Prostate gland (tissue), 2 donors: ENCODE measurements around the gene SLC36A2. TPM values are rescaled to one million over a fixed set of nuclear protein-coding genes. Genes with fewer than 3 reads are reported as not detected.

Source experiments
- DNase-seq: peaks from one replicate; pipeline ENCODE4 v3.0.0-alpha.2; 2019; ENCODE audit warnings: low spot score
- H3K27ac ChIP-seq, 2 donors: fragments of 200-600 bp; sonication (generic); 2 replicates each; pipeline ENCODE4 v1.5.1; 2017 to 2019
- H3K27me3 ChIP-seq: fragments of 200-600 bp; sonication (generic); replicated peaks from 2 replicates; pipeline ENCODE4 v1.5.1; 2019; ENCODE audit not compliant: insufficient read depth
- H3K36me3 ChIP-seq, 2 donors: fragments of 200-600 bp; sonication (generic); 1 replicate in 1 of 2; 2 replicates in 1 of 2; pipeline versions ENCODE4 v1.5.1 to v1.8.1; 2017 to 2019
- H3K4me1 ChIP-seq: fragments of 200-600 bp; sonication (generic); replicated peaks from 2 replicates; pipeline ENCODE4 v1.5.1; 2019
- H3K4me3 ChIP-seq, 2 donors: fragments of 200-600 bp; sonication (generic); 2 replicates each; pipeline ENCODE4 v1.5.1; 2017 to 2019
- H3K9me3 ChIP-seq: fragments of 200-600 bp; sonication (generic); 2 replicates; pipeline ENCODE4 v1.5.1; 2017
- CTCF ChIP-seq, 4 experiments: fragments of 200-600 bp in 2 of 4; fragments of 450-650 bp in 2 of 4; sonication (generic) in 2 of 4; IDR thresholded peaks; 1 replicate in 3 of 4; 2 replicates in 1 of 4; pipeline ENCODE4 v1.5.1; 2016 to 2019; ENCODE audit warnings: antibody characterized with exemption in 4 of 4, mild to moderate bottlenecking in 2 of 4, moderate library complexity in 2 of 4
- POLR2A ChIP-seq: fragments of 450-650 bp; IDR thresholded peaks from one replicate; pipeline ENCODE4 v1.6.1; 2016; ENCODE audit warnings: antibody characterized with exemption, mild to moderate bottlenecking
- POLR2AphosphoS5 ChIP-seq: sonication (generic); formaldehyde crosslinking; IDR thresholded peaks from one replicate; pipeline ENCODE4 v1.6.1; 2017; ENCODE audit warnings: antibody characterized with exemption
- WGBS: methylation state at CpG from one replicate; pipeline ENCODE4 v1.1.5; 2018; 5-methylcytosine and 5-hydroxymethylcytosine counted together
- intact Hi-C: fragments of 100-400 bp; cut with DNase I; formaldehyde crosslinking; loops from one replicate; pipeline ENCODE4 v1.14.2; 2022
- total RNA-seq, 2 donors: library from RNA; depleted of rRNA; stranded (reverse); fragments of >200 nt; gene quantifications; one replicate each; pipeline ENCODE4 v1.1.0, GENCODE V29; 2016

Gene SLC36A2
- total RNA-seq, 2 donors from 2014 or later = 0.74 TPM; not detected in 1

- TF ChIP-seq CTCF (IDR thresholded peaks at IDR 0.05) (no peak), POLR2AphosphoS5 (no peak), POLR2A (no peak)
- Histone ChIP-seq H3K27ac (no peak overlapping the region), H3K9me3 (no peaks in the 10 kb centered on the region), H3K36me3 (no peaks in the 10 kb centered on the region), H3K27me3 (no peaks in the 10 kb centered on the region), H3K4me3 (no peak overlapping the region), H3K4me1 (no peaks in the 10 kb centered on the region)
- WGBS = 66% methylated on average over 4 of the region's 4 CpGs
- intact Hi-C loops = no loop called here
- DNase-seq = no peak
These were observed 8.6 kb downstream of the SLC36A2 start for GRCh38 chr5:151338734-151339133.

GRCh38 chr5:151332857-151333256 lies 14.5 kb downstream of the SLC36A2 start:
- no peak for DNase-seq
- H3K27me3 ChIP-seq = no peaks in the 10 kb centered on the region
- H3K36me3 ChIP-seq = no peaks in the 10 kb centered on the region
- no peaks in the 10 kb centered on the region for H3K9me3 ChIP-seq
- intact Hi-C loops = no loop called here
- 71% methylated on average over 2 of the region's 2 CpGs for WGBS
- H3K4me1 ChIP-seq = no peaks in the 10 kb centered on the region
- H3K4me3 ChIP-seq = no peak overlapping the region
- no peak overlapping the region for H3K27ac ChIP-seq
- no peak for TF ChIP-seq POLR2AphosphoS5
- no peak for TF ChIP-seq CTCF (IDR thresholded peaks at IDR 0.05)
- TF ChIP-seq POLR2A = no peak

GRCh38 chr5:151328734-151329133 lies 18.6 kb downstream of the SLC36A2 start:
- no peak for DNase-seq
- Histone ChIP-seq H3K27ac (no peak overlapping the region), H3K9me3 (no peaks in the 10 kb centered on the region), H3K27me3 (no peaks in the 10 kb centered on the region), H3K36me3 (no peaks in the 10 kb centered on the region), H3K4me3 (no peak overlapping the region), H3K4me1 (no peaks in the 10 kb centered on the region)
- WGBS = 90% methylated on average over 4 of the region's 4 CpGs
- intact Hi-C loops = no loop called here
- no peak for TF ChIP-seq CTCF (IDR thresholded peaks at IDR 0.05)
- no peak for TF ChIP-seq POLR2A
- TF ChIP-seq POLR2AphosphoS5 = no peak

GRCh38 chr5:151327585-151327984 lies 19.8 kb downstream of the SLC36A2 start:
- Histone ChIP-seq H3K4me3 (no peak overlapping the region), H3K4me1 (no peaks in the 10 kb centered on the region), H3K36me3 (no peaks in the 10 kb centered on the region), H3K27me3 (no peaks in the 10 kb centered on the region), H3K9me3 (no peaks in the 10 kb centered on the region), H3K27ac (no peak overlapping the region)
- intact Hi-C loops = no loop called here
- no peak for DNase-seq
- WGBS = 80% methylated on average over 2 of the region's 2 CpGs
- TF ChIP-seq CTCF (IDR thresholded peaks at IDR 0.05) (no peak), POLR2A (no peak), POLR2AphosphoS5 (no peak)

- Histone ChIP-seq H3K27ac (no peak overlapping the region), H3K4me1 (no peaks in the 10 kb centered on the region), H3K27me3 (no peaks in the 10 kb centered on the region), H3K4me3 (no peak overlapping the region), H3K36me3 (no peaks in the 10 kb centered on the region), H3K9me3 (no peaks in the 10 kb centered on the region)
- WGBS = 92% methylated on average over 3 of the region's 3 CpGs
- intact Hi-C loops = no loop called here
- no peak for TF ChIP-seq POLR2AphosphoS5
- TF ChIP-seq CTCF (IDR thresholded peaks at IDR 0.05) = no peak
- TF ChIP-seq POLR2A = no peak
- DNase-seq = no peak
These were observed 21.1 kb downstream of the SLC36A2 start for GRCh38 chr5:151326266-151326665.
